A204.1 (cell line): ENCODE measurements around the gene MRPS15.
A peak's percentile ranks its signal among the peaks of the same experiment; 100 is the strongest.
"Not testable (repeated sequence)": the region's sequence is repeated elsewhere in the genome, so short reads cannot be mapped to it uniquely, and the experiment has no call there.

Experiments used
- FAIRE-seq: peaks from 2 replicates; lab custom pipeline; 2012; peaks lifted over from hg19 to GRCh38; lab: Jason Lieb, UNC

Gene MRPS15

DNA sequence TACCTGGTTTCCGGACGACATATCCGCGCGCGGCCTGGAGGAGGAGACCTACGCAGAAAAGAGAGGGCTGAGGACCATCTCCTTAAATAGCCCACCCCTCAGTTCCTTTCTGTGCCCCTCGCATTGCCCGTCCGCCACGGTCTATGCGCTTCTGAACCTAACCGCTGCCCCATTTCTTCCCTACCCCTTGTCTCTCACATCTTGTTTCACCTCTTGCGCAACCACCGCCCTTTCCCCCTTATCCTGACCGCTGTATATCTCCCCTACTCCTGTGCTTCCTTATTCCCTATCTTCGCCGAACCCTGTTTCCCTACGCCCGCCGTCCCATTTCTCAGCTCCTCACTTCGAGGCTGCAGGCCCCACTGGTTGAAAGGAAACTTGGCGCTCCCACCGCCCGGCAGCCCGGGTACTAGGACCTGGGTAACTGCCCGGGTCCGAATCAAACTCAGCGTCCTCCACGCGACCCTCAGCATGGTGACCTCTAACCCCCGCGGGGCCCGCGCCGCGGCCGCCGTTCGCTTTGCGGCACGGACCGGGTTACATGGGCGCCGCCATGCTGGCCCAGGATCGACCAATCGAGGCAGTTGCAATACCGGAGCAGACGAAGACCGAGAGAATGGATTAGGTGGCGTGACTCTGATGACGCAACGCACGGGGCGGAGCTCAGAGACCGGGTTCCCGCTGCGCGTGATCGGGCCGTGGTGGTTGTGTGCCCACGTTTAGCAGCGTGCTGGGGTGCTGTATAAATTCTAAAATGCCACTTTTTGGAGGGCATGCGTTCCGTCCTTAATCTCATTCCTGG lies at the start of gene MRPS15:
Gene MRPS15 (minus strand): TSS at position 582 of the 802 bp plus-strand sequence. CDS start 109 bp downstream, at position 473.
- FAIRE-seq, result peak; percentile 16

DNA sequence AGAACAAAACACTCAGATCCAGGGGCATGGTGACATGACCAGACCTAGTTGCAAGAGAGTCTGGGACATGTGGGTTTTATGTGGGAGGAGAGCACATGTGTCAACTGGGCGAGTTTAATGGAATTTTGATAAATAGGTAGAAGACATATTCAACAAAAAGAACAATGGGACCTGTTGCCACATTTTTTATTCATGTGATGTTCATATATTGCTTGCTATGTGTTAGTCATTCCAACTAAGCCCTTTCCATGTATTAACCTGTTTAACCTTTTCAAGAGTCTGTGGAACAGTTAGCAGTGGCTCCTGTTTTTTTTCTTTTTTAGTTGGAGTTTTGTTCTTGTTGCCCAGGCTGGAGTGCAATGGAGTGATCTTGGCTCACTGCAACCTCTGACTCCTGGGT lies 48.7 kb upstream of the MRPS15 start:
- FAIRE-seq, result no peak

DNA sequence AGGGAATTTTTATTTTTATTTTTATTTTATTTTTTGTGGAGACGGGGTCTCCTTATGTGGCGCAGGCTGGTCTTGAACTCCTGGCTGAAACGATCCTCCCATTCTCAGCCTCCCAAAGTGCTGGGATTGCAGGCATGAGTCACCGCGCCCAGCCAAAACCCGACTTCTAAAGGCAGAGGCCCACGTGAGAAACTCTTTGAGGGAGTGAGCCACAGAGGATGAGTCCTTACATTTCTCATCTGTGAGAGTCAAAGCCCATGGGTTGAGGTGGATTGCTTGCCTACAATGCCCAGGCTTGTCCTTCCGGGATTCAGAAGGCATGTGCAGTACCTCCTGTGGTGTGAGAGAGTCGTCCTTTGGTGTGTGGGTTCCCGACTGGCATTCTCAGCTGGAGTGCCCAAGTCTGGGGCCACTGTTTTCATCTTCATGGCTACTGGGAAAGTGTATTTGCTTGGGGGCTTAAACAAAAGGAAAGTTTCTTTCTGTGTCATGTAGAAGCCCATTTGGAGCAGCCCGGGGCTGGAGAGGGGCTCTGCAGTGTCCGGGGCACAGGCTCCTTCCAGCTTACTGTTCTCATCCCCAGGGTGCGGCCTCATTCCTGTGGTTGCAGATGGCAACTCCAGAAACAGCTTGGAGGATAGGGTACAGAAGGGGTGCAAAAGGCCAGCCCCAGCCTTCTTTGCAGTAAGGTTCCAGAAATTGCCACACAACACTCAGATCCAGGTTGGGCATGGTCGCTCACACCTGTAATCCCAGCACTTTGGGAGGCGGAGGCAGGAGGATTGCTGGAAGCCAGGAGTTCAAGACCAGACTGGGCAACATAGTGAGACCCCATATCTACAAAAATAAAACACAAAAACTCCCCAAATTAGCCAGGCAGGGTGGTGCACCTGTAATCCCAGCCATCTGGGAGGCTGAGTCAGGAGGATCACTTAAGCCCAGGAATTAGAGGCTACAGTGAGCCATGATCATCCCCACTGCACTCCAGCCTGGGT lies 47.9 kb upstream of the MRPS15 start:
- FAIRE-seq, result no peak

DNA sequence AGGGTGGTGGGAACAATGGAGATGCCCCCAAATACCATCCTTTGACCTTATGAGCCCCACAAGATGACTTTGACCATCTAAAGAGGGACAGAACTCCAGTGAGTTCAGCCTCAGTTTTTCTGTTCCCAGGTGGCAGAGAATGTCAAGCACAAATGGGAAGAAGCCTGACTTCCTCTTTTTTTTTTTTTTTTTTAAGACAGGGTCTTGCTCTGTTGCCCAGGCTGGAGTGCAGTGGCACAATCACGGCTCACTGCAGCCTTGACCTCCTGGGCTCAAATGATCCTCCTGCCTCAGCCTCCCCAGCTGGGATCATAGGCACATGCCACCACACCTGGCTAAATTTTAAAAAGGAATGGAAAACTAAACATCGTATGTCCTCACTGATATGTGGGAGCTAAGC lies 47.0 kb upstream of the MRPS15 start:
- not testable (repeated sequence) for FAIRE-seq

DNA sequence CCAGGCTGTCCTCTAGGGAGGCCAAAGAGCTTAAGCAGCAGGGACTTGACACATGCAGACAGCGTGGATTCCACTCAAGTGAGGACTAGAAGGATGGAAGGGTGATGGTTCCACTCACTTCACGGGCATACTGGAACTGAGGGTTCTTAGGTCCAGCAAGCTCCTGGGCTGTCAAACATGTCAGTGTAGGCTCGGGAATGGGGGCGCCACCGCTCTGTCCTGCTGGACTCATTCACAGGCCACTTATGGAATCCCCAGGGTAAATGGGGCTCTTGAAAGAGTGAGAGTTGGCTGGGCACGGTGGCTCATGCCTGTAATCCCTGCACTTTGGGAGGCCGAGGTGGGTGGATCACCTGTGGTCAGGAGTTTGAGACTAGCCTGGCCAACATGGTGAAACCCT lies 46.2 kb upstream of the MRPS15 start:
- FAIRE-seq, result no peak

DNA sequence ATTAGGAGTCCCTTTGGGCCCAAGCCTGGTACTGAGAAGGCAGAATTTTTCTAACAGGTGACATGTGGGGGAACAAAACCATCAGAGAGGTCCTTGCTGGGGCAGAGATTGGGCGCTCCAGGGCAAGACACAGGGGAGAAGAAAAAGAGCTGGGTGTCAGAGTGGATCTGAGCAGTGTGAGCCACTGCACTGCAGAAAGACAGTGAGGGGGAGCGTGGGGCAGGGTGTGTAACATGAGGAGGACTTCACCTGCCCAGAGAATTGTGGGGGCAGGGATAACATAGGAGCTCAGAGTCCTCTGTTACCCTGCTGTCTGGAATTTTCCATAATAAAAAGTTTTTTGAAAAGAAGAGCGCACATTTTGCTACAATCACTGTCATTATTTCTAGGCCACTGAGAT lies 44.1 kb upstream of the MRPS15 start:
- FAIRE-seq, result no peak

DNA sequence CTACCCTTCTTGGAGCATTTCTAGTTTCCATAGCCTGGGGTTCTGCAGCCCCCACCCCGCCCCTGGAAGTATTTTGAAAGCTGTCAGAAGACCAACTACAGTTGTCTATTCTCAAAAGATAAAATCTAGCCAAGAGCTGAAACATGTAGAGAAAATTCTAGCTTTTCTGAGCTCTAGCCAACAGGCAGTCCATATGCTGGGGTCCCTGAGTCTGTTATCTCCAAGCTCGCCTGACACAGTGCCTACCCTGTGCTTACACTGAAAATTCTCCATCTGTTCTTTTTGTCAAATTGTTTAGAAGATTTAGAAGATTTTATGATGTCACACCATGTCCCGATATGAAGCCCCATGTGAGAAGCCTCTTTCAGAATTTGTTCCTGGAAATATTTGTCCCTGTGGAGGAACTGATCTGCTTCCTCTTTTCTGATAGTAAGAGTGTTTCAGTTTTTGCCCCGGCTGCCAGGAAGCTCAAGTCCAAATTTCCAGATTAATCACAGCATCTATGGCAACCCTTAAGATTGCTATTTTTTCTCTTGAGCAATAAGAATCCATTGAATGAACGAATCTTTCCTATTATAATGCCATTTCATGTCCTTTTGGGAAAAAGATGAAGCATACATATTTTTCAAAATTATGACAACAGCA lies 42.2 kb upstream of the MRPS15 start:
- no peak for FAIRE-seq

DNA sequence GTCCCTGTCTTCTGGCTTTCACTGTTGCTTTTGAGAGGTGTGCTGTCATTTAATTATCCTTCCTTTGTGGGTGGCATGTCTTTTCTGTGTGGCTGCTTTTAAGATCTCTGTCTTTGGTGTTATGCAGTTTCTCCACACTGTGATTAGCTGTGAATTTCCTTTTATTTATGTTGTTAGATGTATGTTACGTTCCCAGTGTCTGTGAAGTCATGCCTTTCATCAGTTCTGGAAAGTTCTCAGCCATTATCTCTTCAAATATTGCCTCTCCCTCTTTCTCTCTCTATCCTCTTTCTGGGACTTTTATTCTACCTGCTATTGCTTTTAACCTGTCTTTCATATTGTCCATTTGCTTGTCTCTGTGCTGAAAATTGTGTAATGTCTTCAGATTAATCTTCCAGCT lies 39.5 kb upstream of the MRPS15 start:
- no peak for FAIRE-seq

DNA sequence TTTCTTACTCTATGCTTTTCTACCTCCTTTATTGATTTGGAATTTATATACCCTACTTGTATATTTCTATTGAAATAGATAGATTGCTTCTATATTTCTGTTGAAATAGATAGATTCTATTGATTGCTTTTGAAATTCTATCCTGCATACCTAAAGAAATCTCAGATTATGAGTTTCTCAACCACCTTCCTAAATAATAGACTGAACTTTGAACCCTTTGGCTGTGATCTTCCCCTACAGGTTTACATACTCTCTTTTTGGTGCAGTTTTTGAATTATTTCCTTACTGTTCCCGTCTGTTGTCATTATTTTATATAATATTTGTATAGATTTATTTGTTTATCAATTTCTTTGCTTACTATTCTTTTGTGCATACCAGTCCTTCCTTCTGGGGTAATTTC lies 39.0 kb upstream of the MRPS15 start:
- FAIRE-seq, result no peak

DNA sequence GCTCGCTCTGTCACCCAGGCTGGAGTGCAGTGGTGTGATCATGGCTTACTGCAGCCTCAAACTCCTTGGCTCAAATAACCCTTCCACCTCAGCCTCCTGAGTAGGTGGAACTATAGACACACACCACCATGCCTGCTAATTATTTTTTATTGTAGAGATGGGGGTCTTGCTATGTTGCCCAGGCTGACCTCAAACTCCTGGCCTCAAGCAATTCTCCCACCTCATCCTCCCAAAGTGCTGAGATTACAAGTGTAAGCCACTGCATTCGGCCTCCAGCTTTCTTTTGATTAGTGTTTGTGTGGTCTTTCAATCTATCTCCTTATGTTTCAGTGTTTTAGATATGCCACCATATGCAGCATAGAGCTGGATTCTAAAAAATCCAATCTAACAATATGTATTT lies 38.4 kb upstream of the MRPS15 start:
- FAIRE-seq, result no peak

DNA sequence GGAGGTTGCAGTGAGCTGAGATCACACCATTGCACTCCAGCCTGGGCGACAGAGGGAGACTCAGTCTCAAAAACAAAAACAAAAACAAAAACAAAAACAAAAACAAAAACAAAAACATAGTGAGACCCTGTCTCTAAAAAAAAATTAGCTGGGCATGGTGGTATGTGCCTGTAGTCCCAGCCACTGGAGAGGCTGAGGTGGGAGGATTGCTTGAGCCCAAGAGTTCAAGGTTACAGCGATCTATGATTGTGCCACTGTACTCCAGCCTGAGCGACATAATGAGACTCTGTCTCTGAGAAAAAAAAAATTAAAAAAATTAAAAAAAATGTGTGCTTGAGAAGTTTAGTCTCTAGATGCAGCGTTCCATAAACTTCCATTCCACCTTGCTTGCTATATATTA lies 37.7 kb upstream of the MRPS15 start:
- FAIRE-seq, result not testable (repeated sequence)

DNA sequence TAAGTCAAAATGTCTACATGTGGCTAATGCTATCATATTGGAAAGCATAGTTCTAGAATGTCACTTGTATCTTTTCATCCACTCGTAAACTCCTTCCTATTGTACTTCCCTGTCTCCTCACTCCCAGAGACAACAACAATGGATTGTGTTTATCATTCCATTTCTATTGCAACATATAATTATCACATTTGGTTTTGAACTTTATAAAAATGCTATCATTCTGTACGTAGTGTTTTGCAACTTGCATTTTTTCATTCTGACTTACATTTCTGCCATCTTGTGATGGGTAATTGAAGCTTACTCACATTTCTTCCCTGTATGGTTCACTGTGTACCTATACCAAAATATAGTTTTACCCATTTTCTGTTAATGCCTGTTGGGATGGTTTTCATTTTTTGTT lies 33.0 kb upstream of the MRPS15 start:
- no peak for FAIRE-seq

DNA sequence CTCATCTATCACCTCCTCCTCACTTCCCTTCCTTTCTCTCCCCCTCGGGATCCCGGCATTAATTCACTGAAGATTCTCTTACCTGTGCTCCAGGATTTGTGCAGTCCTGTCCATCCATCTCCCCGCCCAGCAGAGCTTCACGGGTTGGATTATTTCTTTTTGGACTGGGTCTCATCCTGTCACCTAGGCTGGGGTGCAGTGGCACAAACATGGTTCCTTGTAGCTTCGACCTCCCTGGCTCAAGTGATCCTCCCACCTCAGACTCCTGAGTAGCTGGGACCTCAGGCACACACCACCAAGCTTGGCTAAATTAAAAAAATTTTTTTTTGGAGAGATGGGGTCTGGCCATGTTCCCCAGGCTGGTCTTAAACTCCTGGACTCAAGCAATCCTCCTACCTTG lies 30.8 kb upstream of the MRPS15 start:
- FAIRE-seq, result no peak

DNA sequence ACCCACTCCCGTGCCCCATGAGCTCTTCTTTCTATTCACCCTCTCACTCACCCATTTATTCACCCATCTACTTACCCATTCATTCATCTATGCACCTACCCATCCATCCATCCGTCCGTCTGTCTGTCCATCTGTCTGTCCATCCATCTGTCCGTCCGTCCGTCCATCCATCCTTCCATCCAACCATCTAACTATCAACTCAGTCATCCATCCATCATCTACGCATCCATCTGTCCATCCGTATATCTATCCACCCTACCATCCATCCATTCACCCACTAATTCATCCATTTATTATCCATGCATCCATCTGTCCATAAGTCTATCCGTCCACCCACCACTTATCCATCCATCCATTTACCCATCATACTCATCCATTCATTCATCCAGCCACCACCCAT lies 29.3 kb upstream of the MRPS15 start:
- no peak for FAIRE-seq

DNA sequence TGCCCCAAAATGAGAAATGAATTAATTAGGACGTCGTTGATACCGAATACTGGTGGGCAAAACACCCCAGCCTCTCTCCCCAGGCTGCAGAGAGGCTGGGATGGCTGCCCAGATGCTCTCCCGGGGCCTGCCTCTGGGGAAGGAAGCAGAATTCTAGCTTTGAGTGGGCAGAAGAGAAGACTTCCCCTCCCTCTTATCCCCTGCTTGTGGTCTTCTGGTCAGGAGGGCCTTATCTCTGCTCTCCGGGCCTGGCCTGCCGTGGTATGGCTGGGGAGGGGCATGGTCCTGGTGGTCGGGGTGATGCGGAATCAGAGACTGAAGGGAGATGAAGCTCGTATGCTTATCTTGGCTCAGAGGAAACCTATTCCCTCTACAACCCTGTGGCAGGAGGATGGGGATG lies 28.3 kb upstream of the MRPS15 start:
- FAIRE-seq, result no peak

DNA sequence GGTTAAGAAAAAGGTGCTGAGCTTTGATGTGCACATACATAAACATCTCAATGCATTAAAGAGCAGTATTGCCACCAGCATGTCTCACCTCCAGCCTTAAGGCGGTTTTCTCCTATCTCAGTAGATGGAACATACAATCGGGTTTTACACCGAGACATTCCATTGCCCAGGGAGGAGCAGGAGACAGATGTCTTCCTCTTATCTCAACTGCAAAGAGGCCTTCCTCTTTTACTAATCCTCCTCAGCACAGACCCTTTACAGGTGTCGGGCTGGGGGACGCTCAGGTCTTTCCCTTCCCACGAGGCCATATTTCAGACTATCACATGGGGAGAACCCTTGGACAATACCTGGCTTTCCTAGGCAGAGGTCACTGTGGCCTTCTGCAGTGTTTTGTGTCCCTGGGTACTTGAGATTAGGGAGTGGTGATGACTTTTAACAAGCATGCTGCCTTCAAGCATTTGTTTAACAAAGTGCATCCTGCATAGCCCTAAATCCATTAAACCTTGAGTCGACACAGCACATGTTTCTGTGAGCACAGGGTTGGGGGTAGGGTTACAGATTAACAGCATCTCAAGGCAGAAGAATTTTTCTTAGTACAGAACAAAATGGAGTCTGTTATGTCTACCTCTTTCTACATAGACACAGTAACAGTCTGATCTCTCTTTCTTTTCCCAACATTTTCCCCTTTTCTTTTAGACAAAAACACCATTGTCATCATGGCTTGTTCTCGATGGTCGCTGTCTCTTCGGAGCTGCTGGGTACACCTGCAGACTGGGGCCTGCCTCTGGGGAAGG lies 25.3 kb upstream of the MRPS15 start:
- FAIRE-seq, result not testable (repeated sequence)

DNA sequence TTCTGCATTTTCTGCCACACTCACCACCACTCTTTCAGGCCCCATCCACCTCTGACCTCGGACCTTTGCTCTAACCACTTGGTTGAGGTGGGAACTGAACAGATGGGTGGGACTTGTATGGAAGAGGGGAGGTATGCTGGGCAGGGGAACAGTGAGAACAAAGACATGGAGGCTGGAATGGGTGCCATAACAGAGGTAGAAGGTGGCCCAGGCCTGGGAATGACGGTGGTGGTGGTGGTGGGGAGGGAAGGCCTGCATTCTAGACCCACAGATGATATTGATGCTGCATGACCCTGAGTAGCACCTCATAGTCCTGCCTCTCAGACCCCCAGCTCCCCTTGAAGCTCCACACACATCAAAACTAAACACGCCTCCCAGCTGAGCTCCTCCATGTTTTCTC lies 23.7 kb upstream of the MRPS15 start:
- FAIRE-seq, result no peak

DNA sequence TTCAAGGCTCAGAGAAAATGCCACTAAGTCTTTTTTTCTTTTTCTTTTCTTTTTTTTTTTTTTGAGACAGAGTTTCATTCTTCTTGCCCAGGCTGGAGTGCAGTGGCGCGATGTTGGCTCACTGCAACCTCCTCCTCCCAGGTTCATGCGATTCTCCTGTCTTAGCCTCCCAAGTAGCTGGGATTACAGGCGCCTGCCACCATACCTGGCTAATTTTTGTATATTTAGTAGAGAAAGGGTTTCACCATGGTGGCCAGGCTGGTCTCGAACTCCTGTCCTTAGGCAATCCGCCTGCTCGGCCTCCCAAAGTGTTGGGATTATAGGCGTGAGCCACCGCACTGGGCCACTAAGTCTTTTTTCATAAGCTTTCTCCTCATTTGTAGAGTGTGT lies 23.1 kb upstream of the MRPS15 start:
- not testable (repeated sequence) for FAIRE-seq

DNA sequence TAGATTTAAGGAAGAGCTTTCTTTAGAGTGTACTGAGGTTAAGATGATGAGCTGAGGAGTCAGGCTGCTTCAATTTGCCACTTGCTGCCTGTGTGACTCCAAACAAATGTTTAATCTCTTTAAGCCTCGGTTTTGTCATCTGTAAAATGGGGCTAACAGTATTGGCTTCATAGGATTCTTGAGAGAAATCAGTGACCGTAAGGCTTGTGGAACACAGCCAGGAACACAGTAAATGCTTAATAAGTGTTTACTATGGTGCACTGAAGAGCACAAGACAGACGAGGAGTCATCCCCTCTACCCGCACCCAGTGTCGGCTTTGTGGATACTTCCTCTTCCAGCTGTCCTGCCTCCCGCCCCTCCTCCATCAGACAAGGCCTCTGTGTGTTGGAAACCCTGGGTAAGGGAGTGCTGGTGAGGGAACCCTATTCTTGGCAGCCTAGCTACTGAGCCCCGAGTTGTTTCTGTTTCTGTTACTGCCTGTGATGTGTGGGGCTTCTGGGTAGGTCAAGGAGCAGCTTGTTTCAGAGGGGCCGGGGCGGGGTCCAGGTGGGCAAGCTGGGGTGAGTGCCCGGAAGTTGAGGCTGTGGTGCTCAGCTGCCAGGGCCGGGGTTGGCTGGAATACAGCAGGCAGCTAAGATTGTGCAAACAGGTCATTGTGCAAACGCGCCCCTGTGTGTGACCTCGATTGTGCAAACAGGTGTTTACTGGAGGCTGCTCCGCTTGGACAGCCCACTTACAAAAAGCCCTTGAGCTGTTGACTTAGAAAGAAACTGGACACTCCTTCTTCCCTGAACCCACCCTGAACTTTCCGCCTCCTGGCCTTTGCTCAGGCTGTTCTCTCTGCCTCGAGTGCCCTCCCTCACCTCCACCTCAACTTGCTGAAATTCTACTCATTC lies 22.5 kb upstream of the MRPS15 start:
- no peak for FAIRE-seq

DNA sequence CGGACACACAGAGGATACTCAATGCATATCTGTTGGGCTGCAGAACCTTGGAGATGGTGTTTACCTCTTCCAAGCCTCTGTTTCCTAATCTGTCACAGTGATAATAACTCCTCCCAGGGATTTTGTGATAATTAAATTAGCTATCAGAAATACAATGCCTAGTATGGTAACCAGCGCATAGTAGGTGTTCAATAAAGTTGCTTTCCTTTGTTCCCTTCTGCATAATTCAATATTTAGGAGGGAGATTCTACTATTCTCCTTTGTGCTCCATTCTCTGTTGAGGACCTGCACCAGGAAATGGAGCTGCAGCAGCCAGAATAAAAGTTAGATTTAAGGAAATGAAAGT lies 21.9 kb upstream of the MRPS15 start:
- no peak for FAIRE-seq

DNA sequence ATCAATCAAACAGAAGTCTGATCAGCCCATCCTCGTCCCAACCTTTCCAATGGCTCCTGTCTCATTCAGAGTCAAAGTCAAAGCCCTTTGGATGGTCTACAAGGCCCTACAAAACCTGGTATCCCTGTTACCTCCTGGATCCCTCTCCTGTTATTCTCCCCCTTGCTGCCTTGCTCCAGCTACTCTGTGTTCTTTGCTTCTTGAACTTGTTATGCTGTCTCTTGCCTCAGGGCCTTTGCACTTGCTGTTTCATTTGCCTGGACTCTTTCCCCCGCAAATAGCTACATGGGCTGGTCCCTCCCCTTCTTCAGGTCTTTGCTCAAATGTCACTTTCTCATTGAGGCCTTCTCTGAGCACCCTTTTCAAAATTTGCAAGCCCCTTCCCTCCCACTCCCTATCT lies 19.9 kb upstream of the MRPS15 start:
- FAIRE-seq, result no peak
